NCI-H1105 (cell line): ENCODE measurements around the gene SEMA3C.

Source experiments
- DNase-seq: peaks from one replicate; lab custom pipeline; 2025; lab: John Stamatoyannopoulos, UW

The SEMA3C gene

GRCh38 chr7:80918909-80919721 is at the start of gene SEMA3C:
Gene SEMA3C, minus strand, starts transcription at chr7:80919051. Its CDS starts 2,270 bp downstream, at chr7:80916781.
- peak; percentile 78 for DNase-seq

- DNase-seq = no peak
Observed at GRCh38 chr7:80968606-80969005, 49.8 kb upstream of the SEMA3C start.

- no peak for DNase-seq
Observed at GRCh38 chr7:80967917-80968297, 49.1 kb upstream of the SEMA3C start.

GRCh38 chr7:80967071-80967916 is 48.4 kb upstream of the SEMA3C start:
- DNase-seq = no peak

GRCh38 chr7:80960244-80960795 is 41.5 kb upstream of the SEMA3C start:
- no peak for DNase-seq

- no peak for DNase-seq
Observed at GRCh38 chr7:80957226-80957777, 38.5 kb upstream of the SEMA3C start.

GRCh38 chr7:80954191-80954590 is 35.3 kb upstream of the SEMA3C start:
- no peak for DNase-seq

GRCh38 chr7:80950550-80950967 is 31.7 kb upstream of the SEMA3C start:
- DNase-seq = no peak

- DNase-seq = no peak
Observed at GRCh38 chr7:80949449-80949848, 30.6 kb upstream of the SEMA3C start.

- DNase-seq = no peak
Observed at GRCh38 chr7:80946858-80947257, 28.0 kb upstream of the SEMA3C start.

GRCh38 chr7:80945976-80946375 is 27.1 kb upstream of the SEMA3C start:
- no peak for DNase-seq

- DNase-seq = no peak
Observed at GRCh38 chr7:80943342-80943741, 24.5 kb upstream of the SEMA3C start.

- no peak for DNase-seq
Observed at GRCh38 chr7:80942261-80943041, 23.6 kb upstream of the SEMA3C start.

- DNase-seq = no peak
Observed at GRCh38 chr7:80941208-80941758, 22.4 kb upstream of the SEMA3C start.

- DNase-seq = no peak
Observed at GRCh38 chr7:80940539-80941207, 21.8 kb upstream of the SEMA3C start.

GRCh38 chr7:80937336-80937735 is 18.5 kb upstream of the SEMA3C start:
- DNase-seq = no peak

- no peak for DNase-seq
Observed at GRCh38 chr7:80935991-80936780, 17.3 kb upstream of the SEMA3C start.

GRCh38 chr7:80934321-80934720 is 15.5 kb upstream of the SEMA3C start:
- DNase-seq = no peak

GRCh38 chr7:80932536-80932935 is 13.7 kb upstream of the SEMA3C start:
- no peak for DNase-seq

- no peak for DNase-seq
Observed at GRCh38 chr7:80929619-80930018, 10.8 kb upstream of the SEMA3C start.
